SK-N-SH (cell line): Measurements from ENCODE around the gene ALPI. TPM values are rescaled to one million over a fixed set of nuclear protein-coding genes. Genes with fewer than 3 reads are reported as not detected.

Source experiments
- CTCF ChIA-PET: fragments of 300-600, 350-600 bp; formaldehyde crosslinking; extraction: SDS; loops from one replicate; lab custom pipeline; 2021; lab: Yijun Ruan, JAX
- POLR2A ChIA-PET: fragments of 350-600 bp; sonication (Branson Sonifier 250); formaldehyde crosslinking; extraction: SDS; loops from one replicate; lab custom pipeline; 2020; ENCODE audit warnings: antibody characterized with exemption, inconsistent platforms; lab: Yijun Ruan, JAX
- DNase-seq: peaks from one replicate; pipeline ENCODE4 v3.0.0; 2012
- H2AFZ ChIP-seq: fragments of 200-600 bp; sonication (generic); 2 replicates; pipeline ENCODE4 v1.8.1; 2016; ENCODE audit warnings: antibody characterized with exemption, mild to moderate bottlenecking, low read depth
- H3F3A ChIP-seq: fragments of 200-600 bp; sonication (generic); replicated peaks from 2 replicates; pipeline ENCODE3; 2016; ENCODE audit warnings: antibody characterized with exemption, mild to moderate bottlenecking; ENCODE audit not compliant: insufficient read depth
- H3K27ac ChIP-seq, 2 experiments: fragments of 200-500 bp in 1 of 2; fragments of 200-600 bp in 1 of 2; sonication (Bioruptor generic) in 1 of 2; sonication (generic), shearing (Covaris generic) in 1 of 2; 2 replicates each; pipeline versions ENCODE4 v1.5.1 to v1.6.1; 2014 to 2016; ENCODE audit warnings: low read depth in 2 of 2, inconsistent platforms in 1 of 2, low read length in 1 of 2, mild to moderate bottlenecking in 1 of 2, mixed read lengths in 1 of 2
- H3K27me3 ChIP-seq: fragments of 200-600 bp; sonication (generic), shearing (Covaris generic); 2 replicates; pipeline ENCODE4 v1.6.1; 2016; ENCODE audit warnings: mixed run types; ENCODE audit not compliant: insufficient read depth
- H3K36me3 ChIP-seq, 2 experiments: fragments of 200-500 bp in 1 of 2; fragments of 200-600 bp in 1 of 2; sonication (Bioruptor generic) in 1 of 2; sonication (generic) in 1 of 2; replicated peaks in 1 of 2; 2 replicates each; pipeline versions ENCODE3 to v1.5.1; 2014 to 2016; ENCODE audit warnings: low read length in 1 of 2, mild to moderate bottlenecking in 1 of 2; ENCODE audit not compliant: insufficient read depth in 2 of 2, control insufficient read depth in 1 of 2
- H3K4me1 ChIP-seq, 2 experiments: fragments of 200-500 bp in 1 of 2; fragments of 200-600 bp in 1 of 2; sonication (Bioruptor generic) in 1 of 2; sonication (generic), shearing (Covaris generic) in 1 of 2; 2 replicates each; pipeline versions ENCODE4 v1.5.1 to v1.6.1; 2014 to 2016; ENCODE audit warnings: low read depth in 1 of 2, low read length in 1 of 2, mixed run types in 1 of 2; ENCODE audit not compliant: insufficient read depth in 2 of 2, control insufficient read depth in 1 of 2
- H3K4me2 ChIP-seq: fragments of 200-600 bp; sonication (generic), shearing (Covaris generic); 2 replicates; pipeline ENCODE4 v1.6.1; 2017; ENCODE audit warnings: mixed run types
- H3K4me3 ChIP-seq, 2 experiments: fragments of 200-500 bp in 1 of 2; fragments of 200-600 bp in 1 of 2; sonication (Bioruptor generic) in 1 of 2; sonication (generic), shearing (Covaris generic) in 1 of 2; 2 replicates each; pipeline versions ENCODE4 v1.5.1 to v1.8.1; 2014 to 2016; ENCODE audit warnings: low read depth in 2 of 2, inconsistent platforms in 1 of 2, low read length in 1 of 2, mild to moderate bottlenecking in 1 of 2, mixed read lengths in 1 of 2, moderate library complexity in 1 of 2
- H3K79me2 ChIP-seq: fragments of 200-600 bp; sonication (generic); 2 replicates; pipeline ENCODE4 v1.8.1; 2017; ENCODE audit warnings: mild to moderate bottlenecking; ENCODE audit not compliant: insufficient read depth
- H3K9ac ChIP-seq: fragments of 200-600 bp; sonication (generic); 2 replicates; pipeline ENCODE4 v1.6.1; 2017; ENCODE audit warnings: mixed run types
- H3K9me2 ChIP-seq: fragments of 200-600 bp; sonication (generic); 2 replicates; pipeline ENCODE4 v1.6.1; 2017; ENCODE audit warnings: mixed run types
- H3K9me3 ChIP-seq: fragments of 200-600 bp; sonication (generic); 2 replicates; pipeline ENCODE4 v1.6.1; 2017; ENCODE audit warnings: mixed run types, mild to moderate bottlenecking, moderate library complexity
- H4K20me1 ChIP-seq: fragments of 200-600 bp; sonication (generic); 2 replicates; pipeline ENCODE4 v1.6.1; 2017; ENCODE audit warnings: mild to moderate bottlenecking, mixed run types; ENCODE audit not compliant: insufficient read depth
- EP300 ChIP-seq, 2 experiments: IDR thresholded peaks; 2 replicates each; pipeline versions ENCODE4 v1.4.0 to v1.6.1; 2012; ENCODE audit warnings: borderline replicate concordance in 1 of 2, low read depth in 1 of 2, low read length in 1 of 2
- FOXJ3 ChIP-seq: sonication (generic); formaldehyde crosslinking; IDR thresholded peaks from 2 replicates; pipeline ENCODE4 v1.5.1; 2020; ENCODE audit warnings: mild to moderate bottlenecking, missing genetic modification reagents
- FOXM1 ChIP-seq: IDR thresholded peaks from 2 replicates; pipeline ENCODE4 v1.4.0; 2012; ENCODE audit warnings: low read depth, mild to moderate bottlenecking
- GABPA ChIP-seq: IDR thresholded peaks from 2 replicates; pipeline ENCODE4 v1.4.0; 2012; ENCODE audit warnings: low read depth, mild to moderate bottlenecking
- GATA2 ChIP-seq: sonication (generic); formaldehyde crosslinking; IDR thresholded peaks from 2 replicates; pipeline ENCODE4 v1.5.0; 2020; ENCODE audit warnings: mild to moderate bottlenecking, missing genetic modification reagents
- JUND ChIP-seq: IDR thresholded peaks from 2 replicates; pipeline ENCODE4 v1.4.0; 2012
- MEF2A ChIP-seq: IDR thresholded peaks from 2 replicates; pipeline ENCODE4 v1.4.0; 2012; ENCODE audit warnings: low read depth, borderline replicate concordance
- MXI1 ChIP-seq: IDR thresholded peaks from 2 replicates; pipeline ENCODE4 v1.6.1; 2012; ENCODE audit warnings: mild to moderate bottlenecking, low read depth, low read length, improper control_type of control experiment
- NRF1 ChIP-seq: IDR thresholded peaks from 2 replicates; pipeline ENCODE4 v1.6.1; 2012; ENCODE audit warnings: low read depth, mild to moderate bottlenecking, low read length
- RCOR1 ChIP-seq: fragments of 150-350 bp; IDR thresholded peaks from 2 replicates; pipeline ENCODE4 v1.6.1; 2017; ENCODE audit warnings: antibody characterized with exemption, low read length
- REST ChIP-seq: IDR thresholded peaks from 2 replicates; pipeline ENCODE4 v1.6.1; 2012; ENCODE audit warnings: mild to moderate bottlenecking, low read depth, low read length, moderate library complexity
- SIN3A ChIP-seq: IDR thresholded peaks from 2 replicates; pipeline ENCODE4 v1.6.1; 2012; ENCODE audit warnings: low read depth, mild to moderate bottlenecking, low read length, moderate library complexity, borderline replicate concordance
- SMC3 ChIP-seq: IDR thresholded peaks from 2 replicates; pipeline ENCODE4 v1.6.1; 2012; ENCODE audit warnings: low read depth, low read length, improper control_type of control experiment
- TAF1 ChIP-seq: IDR thresholded peaks from 2 replicates; pipeline ENCODE4 v1.6.1; 2012; ENCODE audit warnings: low read depth, mild to moderate bottlenecking, low read length, moderate library complexity, borderline replicate concordance
- USF1 ChIP-seq: IDR thresholded peaks from 2 replicates; pipeline ENCODE4 v1.4.0; 2012; ENCODE audit warnings: low read depth, borderline replicate concordance
- USF2 ChIP-seq: fragments of 150-350 bp; IDR thresholded peaks from 2 replicates; pipeline ENCODE4 v1.6.1; 2017; ENCODE audit warnings: antibody characterized with exemption, low read length, low read depth, borderline replicate concordance
- WGBS: methylation state at CpG from one replicate; pipeline ENCODE4 v1.1.6; 2017; ENCODE audit warnings: low lambda C conversion rate; 5-methylcytosine and 5-hydroxymethylcytosine counted together
- polyA plus RNA-seq, 3 experiments: library from polyadenylated mRNA; depleted of rRNA; stranded (reverse); fragments of >200 nt; gene quantifications; 2 replicates each; pipeline ENCODE4 v1.2.3, GENCODE V29; 2012
- TF ChIP-seq, protein P1 (sequence below): fragments of 150-350 bp; IDR thresholded peaks from 2 replicates; pipeline ENCODE4 v1.6.1; 2016; ENCODE audit warnings: mild to moderate bottlenecking, low read depth, low read length

The ALPI gene
- polyA plus RNA-seq, 1 of the 3 experiments (the other 2 are of a cell fraction) = not detected

GRCh38 chr2:232457121-232458011 lies 1.4 kb downstream of the ALPI start:
- H2AFZ ChIP-seq = no peak overlapping the region
- ChIA-PET CTCF (interaction anchor here (1.3 to 1.9 kb wide), 4 partner anchors 13 to 66 kb away, joined by 4 to 9 read pairs (median 4); no protein-coding TSS in a partner anchor), POLR2A (no interaction called here)
- no peaks in the 10 kb centered on the region for H3K4me1 ChIP-seq
- H3K27ac ChIP-seq = no peak overlapping the region
- TF ChIP-seq REST (no peak), RCOR1 (no peak), FOXJ3 (no peak), TAF1 (no peak), SMC3 (no peak), EP300 (IDR thresholded peaks at IDR 0.05; ENCODE audit: borderline replicate concordance in 1 of 2, low read depth in 1 of 2, low read length in 1 of 2) (no peak), USF2 (no peak), SIN3A (no peak), FOXM1 (no peak), MEF2A (no peak), GABPA (no peak), GATA2 (CRISPR knock-in tag) (no peak), USF1 (no peak), NRF1 (no peak), MXI1 (no peak), JUND (no peak)
- TF ChIP-seq, protein P1, sequence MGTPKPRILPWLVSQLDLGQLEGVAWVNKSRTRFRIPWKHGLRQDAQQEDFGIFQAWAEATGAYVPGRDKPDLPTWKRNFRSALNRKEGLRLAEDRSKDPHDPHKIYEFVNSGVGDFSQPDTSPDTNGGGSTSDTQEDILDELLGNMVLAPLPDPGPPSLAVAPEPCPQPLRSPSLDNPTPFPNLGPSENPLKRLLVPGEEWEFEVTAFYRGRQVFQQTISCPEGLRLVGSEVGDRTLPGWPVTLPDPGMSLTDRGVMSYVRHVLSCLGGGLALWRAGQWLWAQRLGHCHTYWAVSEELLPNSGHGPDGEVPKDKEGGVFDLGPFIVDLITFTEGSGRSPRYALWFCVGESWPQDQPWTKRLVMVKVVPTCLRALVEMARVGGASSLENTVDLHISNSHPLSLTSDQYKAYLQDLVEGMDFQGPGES = no peak
- WGBS = 35% methylated on average over 7 of the region's 21 CpGs
- no peaks in the 10 kb centered on the region for H3K36me3 ChIP-seq
- H3F3A ChIP-seq = no peaks in the 10 kb centered on the region
- no peaks in the 10 kb centered on the region for H3K79me2 ChIP-seq
- peaks cover 8% of the 10 kb centered on the region for H3K27me3 ChIP-seq
- no peak overlapping the region for H3K9ac ChIP-seq
- H3K4me2 ChIP-seq = no peak overlapping the region
- no peaks in the 10 kb centered on the region for H4K20me1 ChIP-seq
- DNase-seq = no peak
- H3K4me3 ChIP-seq = no peak overlapping the region
- no peaks in the 10 kb centered on the region for H3K9me2 ChIP-seq
- no peaks in the 10 kb centered on the region for H3K9me3 ChIP-seq
